Astrocyte of the spinal cord (primary cell): ENCODE data around the gene PLXNA2.

Source experiments
- DNase-seq: peaks from one replicate; pipeline ENCODE4 v3.0.0; 2011; ENCODE audit warnings: low read depth, low spot score
- H3K4me3 ChIP-seq: 2 replicates; pipeline ENCODE4 v1.5.1; 2011; ENCODE audit warnings: low read depth, mild to moderate bottlenecking, low read length, moderate library complexity
- CTCF ChIP-seq: IDR thresholded peaks from 2 replicates; pipeline ENCODE4 v1.5.1; 2012; ENCODE audit warnings: low read depth, mild to moderate bottlenecking, low read length, inconsistent platforms
- in situ Hi-C: cut with HindIII; loops from 2 replicates; pipeline ENCODE4 v1.10.0; 2017; ENCODE audit warnings: low sequenced_read_pairs

PLXNA2 gene

GRCh38 chr1:208013210-208013609 lies 231.0 kb downstream of the PLXNA2 start:
- in situ Hi-C loops: no loop called here
- H3K4me3 ChIP-seq: no peak overlapping the region
- no peak for DNase-seq
- TF ChIP-seq CTCF: no peak

GRCh38 chr1:208012721-208013120 lies 231.5 kb downstream of the PLXNA2 start:
- no peak for TF ChIP-seq CTCF
- no peak for DNase-seq
- no peak overlapping the region for H3K4me3 ChIP-seq
- in situ Hi-C loops: no loop called here

- in situ Hi-C loops: no loop called here
- DNase-seq: no peak
- H3K4me3 ChIP-seq: no peak overlapping the region
- TF ChIP-seq CTCF: no peak
Measured at GRCh38 chr1:208010487-208011071, 233.6 kb downstream of the PLXNA2 start.

GRCh38 chr1:208009706-208010444 lies 234.3 kb downstream of the PLXNA2 start:
- no peak for DNase-seq
- no peak overlapping the region for H3K4me3 ChIP-seq
- in situ Hi-C loops: no loop called here
- no peak for TF ChIP-seq CTCF

- no peak for DNase-seq
- H3K4me3 ChIP-seq: no peak overlapping the region
- in situ Hi-C loops: no loop called here
- TF ChIP-seq CTCF: no peak
Measured at GRCh38 chr1:208009303-208009702, 234.9 kb downstream of the PLXNA2 start.

GRCh38 chr1:208008534-208008933 lies 235.7 kb downstream of the PLXNA2 start:
- TF ChIP-seq CTCF: no peak
- DNase-seq: no peak
- H3K4me3 ChIP-seq: no peak overlapping the region
- in situ Hi-C loops: no loop called here
